NCI-H2107 treated with DMSO at 0.1 percent for 48 hours (cell line): ENCODE results near the gene DHDH.
"Not testable (repeated sequence)": the region's sequence is repeated elsewhere in the genome, so short reads cannot be mapped to it uniquely, and the experiment has no call there.

Source experiments
- DNase-seq: peaks from one replicate; lab custom pipeline; 2025; ENCODE audit not compliant: unreplicated experiment; lab: John Stamatoyannopoulos, UW

Gene DHDH

GRCh38 chr19:48914181-48914580 is 19.3 kb upstream of the DHDH start:
- DNase-seq: no peak

GRCh38 chr19:48915757-48916156 is 17.7 kb upstream of the DHDH start:
- peak; percentile 89 for DNase-seq

- DNase-seq: no peak
Observed at GRCh38 chr19:48918071-48918470, 15.4 kb upstream of the DHDH start.

GRCh38 chr19:48918801-48919247 is 14.7 kb upstream of the DHDH start:
- DNase-seq: no peak

GRCh38 chr19:48919271-48919670 is 14.2 kb upstream of the DHDH start:
- DNase-seq: not testable (repeated sequence)

- no peak for DNase-seq
Observed at GRCh38 chr19:48920949-48921348, 12.6 kb upstream of the DHDH start.

GRCh38 chr19:48921721-48922500 is 11.6 kb upstream of the DHDH start:
- DNase-seq: no peak

GRCh38 chr19:48922548-48923490 is 10.7 kb upstream of the DHDH start:
- no peak for DNase-seq

GRCh38 chr19:48925240-48925843 is 8.2 kb upstream of the DHDH start:
- no peak for DNase-seq

- not testable (repeated sequence) for DNase-seq
Observed at GRCh38 chr19:48925890-48926289, 7.6 kb upstream of the DHDH start.

GRCh38 chr19:48926909-48927308 is 6.6 kb upstream of the DHDH start:
- DNase-seq: no peak

- not testable (repeated sequence) for DNase-seq
Observed at GRCh38 chr19:48927692-48928091, 5.8 kb upstream of the DHDH start.

GRCh38 chr19:48928164-48929025 is 5.1 kb upstream of the DHDH start:
- no peak for DNase-seq

- DNase-seq: no peak
Observed at GRCh38 chr19:48934837-48935236, 1.3 kb downstream of the DHDH start.

- DNase-seq: no peak
Observed at GRCh38 chr19:48935864-48936263, 2.4 kb downstream of the DHDH start.

- DNase-seq: no peak
Observed at GRCh38 chr19:48938256-48938655, 4.8 kb downstream of the DHDH start.

- no peak for DNase-seq
Observed at GRCh38 chr19:48940902-48941301, 7.4 kb downstream of the DHDH start.

- no peak for DNase-seq
Observed at GRCh38 chr19:48943081-48943480, 9.6 kb downstream of the DHDH start.

- no peak for DNase-seq
Observed at GRCh38 chr19:48945415-48945814, 11.9 kb downstream of the DHDH start.

GRCh38 chr19:48945817-48946216 is 12.3 kb downstream of the DHDH start:
- DNase-seq: no peak
